Measurements from ENCODE around the gene POLE2. TPM values are rescaled to one million over a fixed set of nuclear protein-coding genes. Genes with fewer than 3 reads are reported as not detected.

The POLE2 gene
- total RNA-seq, 2 experiments from 2014 or later: 1.2 to 1.4 TPM

DNA sequence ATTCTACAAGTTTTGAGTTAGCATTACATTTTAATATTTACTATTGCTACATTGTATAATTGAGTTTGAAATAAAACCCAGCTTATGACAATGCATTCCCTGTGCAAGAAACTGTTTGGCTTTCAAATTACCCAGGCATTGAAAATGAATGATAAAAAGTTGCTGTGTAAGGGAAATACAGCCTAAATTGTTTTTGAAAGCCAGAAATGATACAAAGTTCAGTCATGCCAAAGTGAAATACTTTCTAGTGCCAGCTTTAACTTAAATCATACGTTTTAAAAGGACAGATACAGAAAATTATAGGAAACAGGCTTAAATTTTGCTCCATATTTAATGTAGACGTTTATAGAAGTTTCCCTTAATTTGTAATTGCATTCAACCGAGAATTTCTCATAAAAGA, 64.6 kb downstream of the POLE2 start:
- Mint-ChIP-seq H3K27me3 (no peaks in the 10 kb centered on the region), H3K36me3 (ENCODE audit: low read depth) (peaks cover 46% of the 10 kb centered on the region), H3K4me3 (peak overlapping the region; percentile 99), H3K4me1 (ENCODE audit: low read depth) (peaks cover 73% of the 10 kb centered on the region), H3K27ac (peak overlapping the region; percentile 100), H3K9me3 (no peaks in the 10 kb centered on the region)
- TF ChIP-seq, protein P1, sequence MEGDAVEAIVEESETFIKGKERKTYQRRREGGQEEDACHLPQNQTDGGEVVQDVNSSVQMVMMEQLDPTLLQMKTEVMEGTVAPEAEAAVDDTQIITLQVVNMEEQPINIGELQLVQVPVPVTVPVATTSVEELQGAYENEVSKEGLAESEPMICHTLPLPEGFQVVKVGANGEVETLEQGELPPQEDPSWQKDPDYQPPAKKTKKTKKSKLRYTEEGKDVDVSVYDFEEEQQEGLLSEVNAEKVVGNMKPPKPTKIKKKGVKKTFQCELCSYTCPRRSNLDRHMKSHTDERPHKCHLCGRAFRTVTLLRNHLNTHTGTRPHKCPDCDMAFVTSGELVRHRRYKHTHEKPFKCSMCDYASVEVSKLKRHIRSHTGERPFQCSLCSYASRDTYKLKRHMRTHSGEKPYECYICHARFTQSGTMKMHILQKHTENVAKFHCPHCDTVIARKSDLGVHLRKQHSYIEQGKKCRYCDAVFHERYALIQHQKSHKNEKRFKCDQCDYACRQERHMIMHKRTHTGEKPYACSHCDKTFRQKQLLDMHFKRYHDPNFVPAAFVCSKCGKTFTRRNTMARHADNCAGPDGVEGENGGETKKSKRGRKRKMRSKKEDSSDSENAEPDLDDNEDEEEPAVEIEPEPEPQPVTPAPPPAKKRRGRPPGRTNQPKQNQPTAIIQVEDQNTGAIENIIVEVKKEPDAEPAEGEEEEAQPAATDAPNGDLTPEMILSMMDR (IDR thresholded peaks at IDR 0.05): no peak
- Histone ChIP-seq H3K4me1 (ENCODE audit: insufficient read depth, low read length) (peaks cover 29% of the 10 kb centered on the region), H3K9me3 (ENCODE audit: control insufficient read depth in 1 of 2, insufficient read depth in 1 of 2, low read length in 2 of 2) (no peaks in the 10 kb centered on the region), H3K27ac (ENCODE audit: low read depth in 1 of 2, low read length in 2 of 2) (peak overlapping the region; percentile 29 to 39), H3K27me3 (ENCODE audit: control insufficient read depth in 1 of 2, insufficient read depth in 2 of 2, low read length in 2 of 2) (no peaks in the 10 kb centered on the region), H3K4me3 (ENCODE audit: low read length) (no peak overlapping the region), H3K36me3 (ENCODE audit: insufficient read depth, low read length) (peaks cover 11% of the 10 kb centered on the region)
- intact Hi-C loops (cut with DNase I, micrococcal nuclease): loop anchor here in 1 of 2 experiments (5.0 kb wide), 2 partner anchors 494 to 689 kb away; partner anchors contain the start of genes DMAC2L, L2HGDH and VCPKMT
- CTCF ChIA-PET: interaction anchor here (1.4 to 7.4 kb wide), 2 partner anchors 10 to 145 kb away, joined by 9 to 168 read pairs; partner anchors contain the start of genes DNAAF2 and KLHDC2
- DNase-seq (no peak), ATAC-seq (ENCODE audit: poor library complexity) (no peak)
- POLR2A ChIA-PET: interaction anchor here (2.5 to 6.2 kb wide), 4 partner anchors 11 to 146 kb away, joined by 12 to 350 read pairs (median 52); partner anchors contain the start of genes DNAAF2, KLHDC2, LRR1 and RPS29

DNA sequence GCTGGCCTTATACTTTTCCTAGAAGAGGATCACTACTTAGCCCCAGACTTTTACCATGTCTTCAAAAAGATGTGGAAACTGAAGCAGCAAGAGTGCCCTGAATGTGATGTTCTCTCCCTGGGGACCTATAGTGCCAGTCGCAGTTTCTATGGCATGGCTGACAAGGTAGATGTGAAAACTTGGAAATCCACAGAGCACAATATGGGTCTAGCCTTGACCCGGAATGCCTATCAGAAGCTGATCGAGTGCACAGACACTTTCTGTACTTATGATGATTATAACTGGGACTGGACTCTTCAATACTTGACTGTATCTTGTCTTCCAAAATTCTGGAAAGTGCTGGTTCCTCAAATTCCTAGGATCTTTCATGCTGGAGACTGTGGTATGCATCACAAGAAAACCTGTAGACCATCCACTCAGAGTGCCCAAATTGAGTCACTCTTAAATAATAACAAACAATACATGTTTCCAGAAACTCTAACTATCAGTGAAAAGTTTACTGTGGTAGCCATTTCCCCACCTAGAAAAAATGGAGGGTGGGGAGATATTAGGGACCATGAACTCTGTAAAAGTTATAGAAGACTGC, 65.9 kb downstream of the POLE2 start:
- Histone ChIP-seq H3K27ac (ENCODE audit: low read depth in 1 of 2, low read length in 2 of 2) (peak overlapping the region; percentile 5 to 98), H3K4me3 (ENCODE audit: low read length) (peak overlapping the region; percentile 95), H3K9me3 (ENCODE audit: control insufficient read depth in 1 of 2, insufficient read depth in 1 of 2, low read length in 2 of 2) (no peaks in the 10 kb centered on the region), H3K36me3 (ENCODE audit: insufficient read depth, low read length) (peaks cover 20% of the 10 kb centered on the region), H3K27me3 (ENCODE audit: control insufficient read depth in 1 of 2, insufficient read depth in 2 of 2, low read length in 2 of 2) (no peaks in the 10 kb centered on the region), H3K4me1 (ENCODE audit: insufficient read depth, low read length) (peaks cover 36% of the 10 kb centered on the region)
- Mint-ChIP-seq H3K4me1 (ENCODE audit: low read depth) (peaks cover 79% of the 10 kb centered on the region), H3K9me3 (no peaks in the 10 kb centered on the region), H3K4me3 (peak overlapping the region; percentile 99), H3K36me3 (ENCODE audit: low read depth) (peaks cover 54% of the 10 kb centered on the region), H3K27me3 (no peaks in the 10 kb centered on the region), H3K27ac (peak overlapping the region; percentile 100)
- TF ChIP-seq, protein P1 (IDR thresholded peaks at IDR 0.05): no peak
- DNase-seq: no peak
- no peak for ATAC-seq (ENCODE audit: poor library complexity)
- ChIA-PET POLR2A (interaction anchor here (2.7 to 6.2 kb wide), 5 partner anchors 12 to 240 kb away, joined by 45 to 350 read pairs (median 140); partner anchors contain the start of genes DNAAF2, KLHDC2, LRR1 and RPS29), CTCF (interaction anchor here (3.4 to 7.4 kb wide), 2 partner anchors 11 to 35 kb away, joined by 40 to 168 read pairs; partner anchors contain the start of genes DNAAF2 and RPS29)
- intact Hi-C loops (cut with DNase I, micrococcal nuclease): loop anchor here in 1 of 2 experiments (5.0 kb wide), 2 partner anchors 495 to 690 kb away; partner anchors contain the start of genes DMAC2L, L2HGDH and VCPKMT

- CTCF ChIA-PET: interaction anchor here (0.7 to 7.4 kb wide), 9 partner anchors 12 to 239 kb away, joined by 3 to 168 read pairs (median 6); partner anchors contain the start of genes DNAAF2, KLHDC2, LRR1 and RPS29
- Histone ChIP-seq H3K27me3 (ENCODE audit: control insufficient read depth in 1 of 2, insufficient read depth in 2 of 2, low read length in 2 of 2) (no peaks in the 10 kb centered on the region), H3K4me3 (ENCODE audit: low read length) (peak overlapping the region; percentile 95), H3K27ac (ENCODE audit: low read depth in 1 of 2, low read length in 2 of 2) (peak overlapping the region; percentile 98 to 99), H3K36me3 (ENCODE audit: insufficient read depth, low read length) (peaks cover 23% of the 10 kb centered on the region), H3K9me3 (ENCODE audit: control insufficient read depth in 1 of 2, insufficient read depth in 1 of 2, low read length in 2 of 2) (no peaks in the 10 kb centered on the region), H3K4me1 (ENCODE audit: insufficient read depth, low read length) (peaks cover 36% of the 10 kb centered on the region)
- DNase-seq: peak in 7 of 14 experiments; percentile 39 to 70 (median 51)
- peak; percentile 6 for ATAC-seq (ENCODE audit: poor library complexity)
- TF ChIP-seq, protein P1 (IDR thresholded peaks at IDR 0.05): no peak
- Mint-ChIP-seq H3K4me1 (ENCODE audit: low read depth) (peaks cover 77% of the 10 kb centered on the region), H3K4me3 (peak overlapping the region; percentile 99), H3K27me3 (no peaks in the 10 kb centered on the region), H3K27ac (peak overlapping the region; percentile 100), H3K36me3 (ENCODE audit: low read depth) (peaks cover 52% of the 10 kb centered on the region), H3K9me3 (no peaks in the 10 kb centered on the region)
- POLR2A ChIA-PET: interaction anchor here (0.7 to 6.2 kb wide), 24 partner anchors 8 to 1208 kb away, joined by 3 to 350 read pairs (median 6); partner anchors contain the start of genes ARF6, CDKL1, DNAAF2 and KLHDC1
- intact Hi-C loops (cut with DNase I, micrococcal nuclease): loop anchor here in 1 of 2 experiments (2.0 to 5.0 kb wide), 4 partner anchors 14 to 691 kb away; partner anchors contain the start of genes DMAC2L, DNAAF2, L2HGDH and LRR1
These were observed 66.7 kb downstream of the POLE2 start for GRCh38 chr14:49621114-49621881.

All from CD4-positive, alpha-beta T cell (primary cell).